Measurements from ENCODE around the gene TRMT1L.

TRMT1L gene

GRCh38 chr1:185144233-185144632 is 12.5 kb downstream of the TRMT1L start:
- Mint-ChIP-seq H3K4me3 (no peak overlapping the region), H3K27me3 (ENCODE audit: low read depth, poor library complexity) (no peaks in the 10 kb centered on the region), H3K27ac (no peak overlapping the region), H3K4me1 (no peaks in the 10 kb centered on the region), H3K9me3 (no peaks in the 10 kb centered on the region), H3K36me3 (ENCODE audit: low read depth) (peaks cover 31% of the 10 kb centered on the region)
- DNase-seq, result no peak
- no peak for TF ChIP-seq CTCF (IDR thresholded peaks at IDR 0.05)

- peaks cover 50% of the 10 kb centered on the region for H3K36me3 Mint-ChIP-seq (ENCODE audit: low read depth)
- no peak for DNase-seq
- no peaks in the 10 kb centered on the region for H3K4me1 Mint-ChIP-seq
- TF ChIP-seq CTCF (IDR thresholded peaks at IDR 0.05), result no peak
- no peaks in the 10 kb centered on the region for H3K9me3 Mint-ChIP-seq
- H3K4me3 Mint-ChIP-seq, result no peak overlapping the region
- H3K27ac Mint-ChIP-seq, result no peak overlapping the region
- H3K27me3 Mint-ChIP-seq (ENCODE audit: low read depth, poor library complexity), result no peaks in the 10 kb centered on the region
Observed at GRCh38 chr1:185139246-185139645, 17.5 kb downstream of the TRMT1L start.

GRCh38 chr1:185137896-185138545 is 18.7 kb downstream of the TRMT1L start:
- H3K4me3 Mint-ChIP-seq, result no peak overlapping the region
- no peak for TF ChIP-seq CTCF (IDR thresholded peaks at IDR 0.05)
- peaks cover 7% of the 10 kb centered on the region for H3K9me3 Mint-ChIP-seq
- H3K36me3 Mint-ChIP-seq (ENCODE audit: low read depth), result peaks cover 62% of the 10 kb centered on the region
- no peak for DNase-seq
- peaks cover 3% of the 10 kb centered on the region for H3K27me3 Mint-ChIP-seq (ENCODE audit: low read depth, poor library complexity)
- H3K27ac Mint-ChIP-seq, result no peak overlapping the region
- no peaks in the 10 kb centered on the region for H3K4me1 Mint-ChIP-seq

GRCh38 chr1:185132534-185132933 is 24.2 kb downstream of the TRMT1L start:
- no peak for TF ChIP-seq CTCF (IDR thresholded peaks at IDR 0.05)
- H3K36me3 Mint-ChIP-seq (ENCODE audit: low read depth), result peaks cover 77% of the 10 kb centered on the region
- DNase-seq, result no peak
- H3K4me3 Mint-ChIP-seq, result no peak overlapping the region
- no peaks in the 10 kb centered on the region for H3K4me1 Mint-ChIP-seq
- no peak overlapping the region for H3K27ac Mint-ChIP-seq
- H3K27me3 Mint-ChIP-seq (ENCODE audit: low read depth, poor library complexity), result peaks cover 3% of the 10 kb centered on the region
- H3K9me3 Mint-ChIP-seq, result peaks cover 30% of the 10 kb centered on the region

- DNase-seq, result no peak
- Mint-ChIP-seq H3K27ac (no peak overlapping the region), H3K9me3 (peaks cover 30% of the 10 kb centered on the region), H3K27me3 (ENCODE audit: low read depth, poor library complexity) (peaks cover 3% of the 10 kb centered on the region), H3K4me3 (no peak overlapping the region), H3K4me1 (no peaks in the 10 kb centered on the region), H3K36me3 (ENCODE audit: low read depth) (peaks cover 70% of the 10 kb centered on the region)
- no peak for TF ChIP-seq CTCF (IDR thresholded peaks at IDR 0.05)
Observed at GRCh38 chr1:185129708-185130107, 27.0 kb downstream of the TRMT1L start.

GRCh38 chr1:185112356-185112755 is 44.4 kb downstream of the TRMT1L start:
- Mint-ChIP-seq H3K27ac (no peak overlapping the region), H3K4me3 (no peak overlapping the region), H3K4me1 (no peaks in the 10 kb centered on the region), H3K9me3 (peaks cover 29% of the 10 kb centered on the region), H3K27me3 (ENCODE audit: low read depth, poor library complexity) (no peaks in the 10 kb centered on the region), H3K36me3 (ENCODE audit: low read depth) (peaks cover 26% of the 10 kb centered on the region)
- no peak for DNase-seq
- TF ChIP-seq CTCF (IDR thresholded peaks at IDR 0.05), result no peak

All from nephron progenitor cell (in vitro differentiated cells).